GM21529 (cell line): ENCODE results near the gene DIPK1C.

Source experiments
- ATAC-seq: cut with Tn5 transposase; IDR thresholded peaks from one replicate; pipeline ENCODE4 v1.9.1; 2021; ENCODE audit not compliant: unreplicated experiment

DIPK1C gene

DNA sequence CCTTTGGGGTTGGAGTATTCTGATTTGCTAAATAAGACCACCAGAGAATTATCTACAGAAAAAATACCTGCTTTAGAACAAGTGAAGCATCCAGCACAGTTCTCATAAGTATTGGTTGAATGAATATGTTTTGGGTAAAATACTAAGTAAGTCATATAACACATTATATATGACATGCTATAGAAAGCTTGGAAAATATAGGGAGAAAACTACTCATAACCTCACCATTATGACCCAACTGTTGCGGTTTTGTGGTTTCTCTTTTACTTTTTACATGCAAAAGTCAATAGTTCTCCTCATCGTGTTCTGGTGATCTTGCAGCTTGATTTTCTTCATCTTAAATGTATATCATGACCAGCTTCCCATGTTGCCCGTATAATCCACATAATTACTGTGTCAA lies 66.2 kb downstream of the DIPK1C start:
- ATAC-seq = no peak

DNA sequence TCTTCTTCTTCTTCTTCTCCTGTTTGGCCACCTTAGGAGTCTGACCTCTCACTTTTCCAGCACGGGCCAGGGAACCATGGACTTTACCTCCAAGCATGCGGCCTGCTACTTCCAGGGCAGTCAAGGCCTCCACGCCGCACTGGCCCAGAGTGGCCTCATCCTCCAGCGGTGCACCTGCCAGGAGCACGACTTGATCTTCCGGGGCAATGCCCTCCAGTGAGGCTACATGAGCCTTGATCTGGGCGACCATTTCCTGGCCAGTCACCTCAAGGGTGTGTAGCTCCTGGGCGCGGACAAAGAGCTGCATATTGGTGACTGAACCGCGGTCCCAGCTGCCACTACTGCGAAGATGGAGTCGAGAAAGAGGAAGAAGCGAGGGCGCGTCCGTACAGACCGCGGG lies 67.1 kb downstream of the DIPK1C start:
- no peak for ATAC-seq

DNA sequence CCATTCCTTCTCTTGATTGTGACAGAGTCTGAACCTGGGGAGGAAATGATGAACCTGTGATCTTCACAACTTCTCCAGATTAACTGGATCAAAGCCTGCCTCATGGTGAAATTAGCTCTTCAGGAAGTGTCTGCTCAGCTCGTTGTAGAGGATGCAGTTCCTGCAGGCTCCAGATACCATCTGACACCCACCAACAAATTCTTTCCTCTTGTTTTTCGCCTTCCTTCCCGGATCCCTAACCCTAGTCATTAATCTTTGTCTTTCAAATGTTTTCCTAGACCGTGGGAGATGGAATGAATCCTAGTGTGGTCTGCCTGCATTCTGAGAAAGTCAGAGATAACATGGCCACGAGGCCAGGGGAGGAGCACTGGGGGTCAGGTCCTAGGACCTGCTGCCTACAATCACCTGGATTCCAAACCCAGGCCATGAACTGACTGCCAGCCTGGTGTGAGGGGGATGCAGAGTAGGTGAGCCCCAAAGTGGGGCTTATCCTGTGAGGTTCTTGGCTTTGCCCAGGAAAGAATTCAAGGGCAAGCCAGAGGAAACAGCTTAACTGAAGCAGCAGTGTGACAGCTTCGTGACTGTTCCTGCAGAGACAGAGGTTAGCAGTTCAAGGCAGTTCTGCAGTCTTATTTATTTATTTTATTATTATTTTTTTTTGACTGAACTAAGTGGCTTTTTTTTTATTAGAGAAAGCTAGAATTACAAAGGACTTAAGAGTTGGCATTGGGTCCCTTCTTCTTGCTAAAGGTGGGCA lies 67.8 kb downstream of the DIPK1C start:
- no peak for ATAC-seq

DNA sequence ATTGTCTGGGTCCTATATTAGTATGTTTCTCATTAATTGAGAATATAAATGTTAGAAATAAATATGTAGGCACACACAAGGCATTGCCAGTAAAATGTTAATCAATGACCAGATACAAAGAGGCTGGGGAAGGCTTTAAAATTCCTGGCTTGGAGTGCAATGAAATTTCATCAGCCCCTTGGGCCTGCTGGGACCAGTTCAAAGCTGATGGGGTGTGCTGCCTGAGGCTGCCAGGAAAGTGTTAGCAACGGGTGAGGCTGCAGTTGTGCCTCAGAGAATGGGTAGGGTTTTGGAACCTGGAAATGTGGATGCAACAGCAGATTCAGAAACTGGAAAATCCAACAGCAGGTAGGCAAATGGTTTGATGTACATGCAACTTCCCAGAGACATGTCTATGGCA lies 68.9 kb downstream of the DIPK1C start:
- ATAC-seq = no peak

DNA sequence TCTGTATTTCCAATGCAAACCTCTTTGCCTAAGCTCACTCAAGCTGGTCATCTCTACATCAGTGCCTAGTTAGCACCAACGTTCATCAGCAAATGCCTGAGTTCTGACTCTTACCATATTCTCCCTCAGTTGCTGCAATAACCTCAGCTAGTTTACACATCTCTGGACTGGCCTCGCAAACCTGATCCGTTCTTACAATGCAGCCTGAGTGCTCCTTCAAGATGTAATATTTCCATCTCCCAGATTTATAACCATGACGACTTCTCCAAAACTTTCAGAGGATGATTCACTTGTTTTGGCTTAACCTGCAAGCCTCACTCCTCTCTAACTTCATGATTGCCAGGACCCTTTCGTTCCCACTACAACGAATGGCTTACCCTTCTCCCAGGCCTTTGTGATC lies 69.7 kb downstream of the DIPK1C start:
- no peak for ATAC-seq
